GM18867 (cell line): ENCODE results near the gene SCN2A.

Experiments used
- ATAC-seq: cut with Tn5 transposase; IDR thresholded peaks from one replicate; pipeline ENCODE4 v1.9.1; 2021; ENCODE audit warnings: mild to moderate bottlenecking, moderate library complexity; ENCODE audit not compliant: unreplicated experiment

SCN2A gene

GRCh38 chr2:165410276-165410675 lies 171.1 kb downstream of the SCN2A start:
- ATAC-seq = no peak

DNA sequence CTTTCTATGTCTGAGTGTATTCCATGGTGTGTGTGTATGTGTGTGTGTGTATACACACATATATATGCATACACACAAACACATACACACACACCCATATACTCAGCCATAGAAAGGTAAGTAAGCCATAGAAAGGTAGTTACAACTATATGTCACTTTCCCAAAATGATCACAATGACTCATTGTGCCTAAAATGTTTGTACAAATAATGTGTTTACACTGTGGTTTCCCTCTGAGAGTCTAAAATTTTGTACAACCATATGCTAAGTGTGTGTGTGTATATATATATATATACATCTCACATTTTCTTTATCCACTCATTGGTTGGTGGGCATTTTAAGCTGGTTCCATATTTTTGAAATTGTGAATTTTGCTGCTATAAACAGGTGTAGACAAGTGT lies 175.0 kb downstream of the SCN2A start:
- no peak for ATAC-seq

DNA sequence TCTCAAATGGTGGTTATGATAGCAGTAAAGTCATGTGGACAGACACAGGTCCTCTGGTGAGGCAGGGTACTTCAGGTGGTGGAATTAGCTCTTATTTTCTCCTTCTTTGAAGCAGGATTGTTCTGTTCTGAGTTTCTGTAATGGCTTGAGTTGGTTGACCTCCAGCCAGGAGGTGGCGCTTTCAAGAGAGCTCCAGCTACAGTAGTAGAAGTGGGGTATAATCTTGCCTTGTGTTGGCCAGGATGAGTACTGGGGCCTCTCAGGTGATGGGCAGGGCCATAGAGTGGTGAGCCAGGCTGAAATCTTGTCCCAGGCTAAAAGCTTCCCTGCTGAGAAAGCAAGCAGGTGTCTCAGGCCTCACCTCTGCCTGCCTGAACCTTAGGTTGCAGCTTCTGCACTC lies 177.8 kb downstream of the SCN2A start:
- no peak for ATAC-seq

DNA sequence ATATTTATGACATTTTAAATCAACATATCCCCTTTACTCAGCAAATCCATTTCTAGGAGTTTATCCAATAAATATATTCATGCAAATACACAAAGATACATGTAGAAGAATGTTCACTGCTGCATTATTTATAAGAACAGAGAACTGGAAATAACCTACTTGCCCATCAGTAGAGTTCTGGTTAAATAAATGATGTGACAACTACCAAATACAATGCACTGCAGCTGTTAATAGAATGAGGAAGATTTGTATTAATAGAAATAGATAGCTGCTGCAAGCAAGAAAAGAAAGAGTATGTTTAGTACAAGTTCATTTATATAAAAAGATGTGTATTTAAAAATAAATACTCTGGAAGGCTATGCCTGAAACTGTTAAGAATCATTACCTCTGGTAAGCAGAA lies 181.0 kb downstream of the SCN2A start:
- no peak for ATAC-seq

DNA sequence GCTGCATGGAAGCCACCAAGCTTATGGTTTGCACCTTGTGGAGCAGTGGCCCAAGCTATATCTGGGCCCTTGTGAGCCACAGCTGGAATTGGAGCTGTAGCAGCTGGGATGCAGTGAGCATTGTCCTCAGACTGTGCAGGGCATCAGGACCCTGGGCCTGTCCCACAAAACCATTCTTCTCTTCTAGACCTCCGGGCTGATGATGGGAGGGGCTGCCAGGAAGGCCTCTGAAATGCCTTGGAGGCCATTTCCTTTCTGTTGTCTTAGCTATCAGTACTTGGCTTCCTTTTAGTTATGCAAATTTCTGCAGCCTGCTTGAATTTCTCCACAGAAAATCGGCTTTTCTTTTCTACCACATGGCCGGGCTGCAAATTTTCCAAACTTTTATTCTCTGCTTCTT lies 183.9 kb downstream of the SCN2A start:
- ATAC-seq = no peak

DNA sequence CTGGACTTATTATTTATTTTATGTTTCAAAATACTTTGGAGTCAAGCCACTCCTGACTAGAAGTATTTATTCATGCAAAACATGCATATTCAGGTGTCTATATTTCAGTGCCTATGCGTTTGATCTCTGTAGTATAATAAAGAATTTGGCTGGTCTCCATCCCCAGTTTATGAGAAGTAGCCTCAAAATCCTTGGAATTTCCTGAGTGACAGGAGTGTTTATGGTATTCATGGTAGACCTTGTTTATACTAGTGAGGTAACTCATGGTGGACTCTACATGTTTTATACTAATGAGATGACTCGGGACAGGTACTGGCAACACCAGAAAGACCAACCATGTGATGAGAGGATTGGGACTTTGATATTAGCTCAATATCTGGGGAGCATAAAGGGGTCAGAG lies 186.3 kb downstream of the SCN2A start:
- ATAC-seq = no peak

- no peak for ATAC-seq
Measured at GRCh38 chr2:165427686-165428085, 188.5 kb downstream of the SCN2A start.

GRCh38 chr2:165428926-165429325 lies 189.7 kb downstream of the SCN2A start:
- no peak for ATAC-seq

- ATAC-seq = no peak
Measured at GRCh38 chr2:165431014-165431413, 191.8 kb downstream of the SCN2A start.

- no peak for ATAC-seq
Measured at GRCh38 chr2:165432234-165432966, 193.2 kb downstream of the SCN2A start.

GRCh38 chr2:165434865-165435496 lies 195.8 kb downstream of the SCN2A start:
- no peak for ATAC-seq

- ATAC-seq = no peak
Measured at GRCh38 chr2:165435611-165436010, 196.4 kb downstream of the SCN2A start.

GRCh38 chr2:165436559-165436958 lies 197.3 kb downstream of the SCN2A start:
- ATAC-seq = peak; percentile 79

- no peak for ATAC-seq
Measured at GRCh38 chr2:165440367-165440766, 201.2 kb downstream of the SCN2A start.
